ENCODE measurements around the gene OR9A4.
"Not testable (repeated sequence)": the region's sequence is repeated elsewhere in the genome, so short reads cannot be mapped to it uniquely, and the experiment has no call there.

The OR9A4 gene

GRCh38 chr7:141916099-141916498 is at the start of gene OR9A4:
Gene OR9A4, plus strand, starts transcription at chr7:141916399. Its CDS starts 2,477 bp downstream, at chr7:141918876.
- no peak for DNase-seq (ENCODE audit: low read depth)

GRCh38 chr7:141866974-141867373 is 49.2 kb upstream of the OR9A4 start:
- DNase-seq (ENCODE audit: low read depth) = no peak

GRCh38 chr7:141872931-141873330 is 43.3 kb upstream of the OR9A4 start:
- DNase-seq (ENCODE audit: low read depth) = no peak

GRCh38 chr7:141874787-141875186 is 41.4 kb upstream of the OR9A4 start:
- no peak for DNase-seq (ENCODE audit: low read depth)

GRCh38 chr7:141875453-141875852 is 40.7 kb upstream of the OR9A4 start:
- no peak for DNase-seq (ENCODE audit: low read depth)

- no peak for DNase-seq (ENCODE audit: low read depth)
Observed at GRCh38 chr7:141876371-141876770, 39.8 kb upstream of the OR9A4 start.

GRCh38 chr7:141877365-141877764 is 38.8 kb upstream of the OR9A4 start:
- no peak for DNase-seq (ENCODE audit: low read depth)

GRCh38 chr7:141880960-141881359 is 35.2 kb upstream of the OR9A4 start:
- DNase-seq (ENCODE audit: low read depth) = no peak

GRCh38 chr7:141884539-141885225 is 31.5 kb upstream of the OR9A4 start:
- no peak for DNase-seq (ENCODE audit: low read depth)

- DNase-seq (ENCODE audit: low read depth) = no peak
Observed at GRCh38 chr7:141889321-141889720, 26.9 kb upstream of the OR9A4 start.

- no peak for DNase-seq (ENCODE audit: low read depth)
Observed at GRCh38 chr7:141891336-141891735, 24.9 kb upstream of the OR9A4 start.

GRCh38 chr7:141899366-141899765 is 16.8 kb upstream of the OR9A4 start:
- not testable (repeated sequence) for DNase-seq (ENCODE audit: low read depth)

GRCh38 chr7:141906285-141906684 is 9.9 kb upstream of the OR9A4 start:
- DNase-seq (ENCODE audit: low read depth) = no peak

- no peak for DNase-seq (ENCODE audit: low read depth)
Observed at GRCh38 chr7:141911391-141911790, 4.8 kb upstream of the OR9A4 start.

- DNase-seq (ENCODE audit: low read depth) = no peak
Observed at GRCh38 chr7:141915565-141915964, 634 bp upstream of the OR9A4 start.

- no peak for DNase-seq (ENCODE audit: low read depth)
Observed at GRCh38 chr7:141920281-141920680, 4.1 kb downstream of the OR9A4 start.

- DNase-seq (ENCODE audit: low read depth) = no peak
Observed at GRCh38 chr7:141928146-141928844, 12.1 kb downstream of the OR9A4 start.

- no peak for DNase-seq (ENCODE audit: low read depth)
Observed at GRCh38 chr7:141928845-141929195, 12.6 kb downstream of the OR9A4 start.

- DNase-seq (ENCODE audit: low read depth) = no peak
Observed at GRCh38 chr7:141930211-141930610, 14.0 kb downstream of the OR9A4 start.

GRCh38 chr7:141941075-141941474 is 24.9 kb downstream of the OR9A4 start:
- no peak for DNase-seq (ENCODE audit: low read depth)

- DNase-seq (ENCODE audit: low read depth) = no peak
Observed at GRCh38 chr7:141943846-141944245, 27.6 kb downstream of the OR9A4 start.

- DNase-seq (ENCODE audit: low read depth) = no peak
Observed at GRCh38 chr7:141944811-141945210, 28.6 kb downstream of the OR9A4 start.

GRCh38 chr7:141945356-141945755 is 29.2 kb downstream of the OR9A4 start:
- DNase-seq (ENCODE audit: low read depth) = no peak

- DNase-seq (ENCODE audit: low read depth) = no peak
Observed at GRCh38 chr7:141946796-141947195, 30.6 kb downstream of the OR9A4 start, which contains the start of gene CLEC5A. Gene CLEC5A, minus strand, starts transcription at chr7:141946974. Its CDS starts 682 bp downstream, at chr7:141946292.

All from HS-27A (cell line).